Fibroblast of mammary gland (primary cell): Measurements from ENCODE around the gene LDLRAD4.
"Not testable (repeated sequence)": the region's sequence is repeated elsewhere in the genome, so short reads cannot be mapped to it uniquely, and the experiment has no call there.

Experiments used
- DNase-seq: peaks from one replicate; pipeline ENCODE4 v3.0.0-alpha.2; 2010; ENCODE audit warnings: low read depth
- H3K4me3 ChIP-seq: 2 replicates; pipeline ENCODE4 v1.5.1; 2011; ENCODE audit warnings: low read depth, mild to moderate bottlenecking, low read length, moderate library complexity; ENCODE audit not compliant: control insufficient read depth
- TF ChIP-seq, protein P1 (sequence below): conservative IDR thresholded peaks from 2 replicates; pipeline ENCODE4 v1.5.1; 2011; ENCODE audit warnings: low read depth, low read length, inconsistent platforms; ENCODE audit not compliant: control insufficient read depth, insufficient read depth

The LDLRAD4 gene

DNA sequence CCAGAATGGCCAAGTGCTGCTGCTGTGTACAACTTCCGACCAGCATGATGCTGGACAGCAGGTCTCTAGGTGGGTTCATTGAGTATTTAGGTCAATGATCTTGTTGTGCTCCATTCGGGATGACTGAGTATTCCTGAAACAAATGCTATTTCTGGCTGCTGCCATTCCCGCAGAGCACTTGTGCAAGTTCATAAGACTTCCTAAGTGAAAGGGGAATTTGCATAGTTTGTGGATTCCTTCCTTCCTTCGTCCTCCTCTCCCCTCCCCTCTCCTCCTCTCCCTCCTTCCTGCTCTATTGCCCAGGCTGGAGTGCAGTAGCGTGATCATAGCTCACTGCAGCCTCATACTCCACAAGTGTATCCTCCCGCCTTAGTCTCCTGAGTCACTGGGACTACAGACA is 40.4 kb downstream of the LDLRAD4 start:
- TF ChIP-seq, protein P1, sequence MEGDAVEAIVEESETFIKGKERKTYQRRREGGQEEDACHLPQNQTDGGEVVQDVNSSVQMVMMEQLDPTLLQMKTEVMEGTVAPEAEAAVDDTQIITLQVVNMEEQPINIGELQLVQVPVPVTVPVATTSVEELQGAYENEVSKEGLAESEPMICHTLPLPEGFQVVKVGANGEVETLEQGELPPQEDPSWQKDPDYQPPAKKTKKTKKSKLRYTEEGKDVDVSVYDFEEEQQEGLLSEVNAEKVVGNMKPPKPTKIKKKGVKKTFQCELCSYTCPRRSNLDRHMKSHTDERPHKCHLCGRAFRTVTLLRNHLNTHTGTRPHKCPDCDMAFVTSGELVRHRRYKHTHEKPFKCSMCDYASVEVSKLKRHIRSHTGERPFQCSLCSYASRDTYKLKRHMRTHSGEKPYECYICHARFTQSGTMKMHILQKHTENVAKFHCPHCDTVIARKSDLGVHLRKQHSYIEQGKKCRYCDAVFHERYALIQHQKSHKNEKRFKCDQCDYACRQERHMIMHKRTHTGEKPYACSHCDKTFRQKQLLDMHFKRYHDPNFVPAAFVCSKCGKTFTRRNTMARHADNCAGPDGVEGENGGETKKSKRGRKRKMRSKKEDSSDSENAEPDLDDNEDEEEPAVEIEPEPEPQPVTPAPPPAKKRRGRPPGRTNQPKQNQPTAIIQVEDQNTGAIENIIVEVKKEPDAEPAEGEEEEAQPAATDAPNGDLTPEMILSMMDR = no peak
- DNase-seq = no peak
- H3K4me3 ChIP-seq = no peak overlapping the region

DNA sequence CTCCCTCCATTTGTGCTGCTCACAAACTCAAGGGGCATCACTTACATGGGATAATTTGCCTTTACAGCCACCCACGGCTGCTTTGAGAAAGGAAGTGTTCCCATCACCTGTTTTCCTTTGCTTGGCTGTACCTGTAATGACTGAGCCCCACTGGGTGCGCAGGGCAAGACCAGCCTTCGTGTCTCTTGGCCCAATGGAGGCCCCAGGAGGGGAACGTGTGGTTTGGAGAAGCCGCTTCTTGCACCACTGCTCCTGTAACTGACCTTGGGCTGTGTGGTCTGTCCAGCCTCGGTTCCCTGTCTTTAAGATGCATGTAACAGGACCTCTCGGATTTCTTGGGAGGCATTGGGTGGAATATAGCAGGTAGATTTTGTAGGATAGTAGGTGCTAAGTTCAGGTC is 41.1 kb downstream of the LDLRAD4 start:
- DNase-seq = no peak
- TF ChIP-seq, protein P1 = no peak
- H3K4me3 ChIP-seq = no peak overlapping the region

DNA sequence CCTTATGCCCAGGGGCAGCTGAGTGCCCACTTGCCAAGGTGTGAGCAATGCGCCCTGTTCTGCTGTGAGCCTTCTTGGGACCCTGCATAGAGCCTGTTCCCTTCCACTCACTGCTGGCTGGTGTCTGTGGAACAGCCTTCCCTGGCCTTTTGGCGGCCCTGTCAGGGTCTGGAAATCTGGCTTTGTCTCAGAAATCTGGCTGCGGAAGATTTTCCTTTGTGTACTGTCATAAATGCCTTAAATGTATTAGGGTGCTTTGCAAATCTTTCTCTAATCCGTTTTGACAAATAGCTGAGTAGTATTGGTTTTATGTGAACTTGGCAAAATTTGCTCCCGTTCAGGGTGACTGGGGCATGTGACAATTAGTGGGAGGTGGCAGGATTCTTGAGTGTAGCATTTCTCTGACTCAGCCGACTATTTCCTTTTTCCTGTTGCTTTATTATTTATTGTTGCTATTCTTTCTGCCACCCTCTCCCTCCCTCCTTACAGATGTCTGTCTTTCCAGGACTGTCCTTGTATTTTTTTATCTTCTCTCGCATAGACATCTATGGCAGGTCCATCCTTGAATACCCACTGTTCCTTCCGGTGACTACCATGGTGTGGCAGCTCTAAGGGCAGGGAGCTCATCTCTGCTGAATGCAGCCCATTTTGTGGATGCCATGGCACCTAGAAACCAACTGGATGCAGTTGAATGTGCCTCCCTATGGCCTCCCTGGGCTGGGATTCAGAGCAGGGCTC is 41.8 kb downstream of the LDLRAD4 start:
- TF ChIP-seq, protein P1 = no peak
- H3K4me3 ChIP-seq = no peak overlapping the region
- DNase-seq = no peak

DNA sequence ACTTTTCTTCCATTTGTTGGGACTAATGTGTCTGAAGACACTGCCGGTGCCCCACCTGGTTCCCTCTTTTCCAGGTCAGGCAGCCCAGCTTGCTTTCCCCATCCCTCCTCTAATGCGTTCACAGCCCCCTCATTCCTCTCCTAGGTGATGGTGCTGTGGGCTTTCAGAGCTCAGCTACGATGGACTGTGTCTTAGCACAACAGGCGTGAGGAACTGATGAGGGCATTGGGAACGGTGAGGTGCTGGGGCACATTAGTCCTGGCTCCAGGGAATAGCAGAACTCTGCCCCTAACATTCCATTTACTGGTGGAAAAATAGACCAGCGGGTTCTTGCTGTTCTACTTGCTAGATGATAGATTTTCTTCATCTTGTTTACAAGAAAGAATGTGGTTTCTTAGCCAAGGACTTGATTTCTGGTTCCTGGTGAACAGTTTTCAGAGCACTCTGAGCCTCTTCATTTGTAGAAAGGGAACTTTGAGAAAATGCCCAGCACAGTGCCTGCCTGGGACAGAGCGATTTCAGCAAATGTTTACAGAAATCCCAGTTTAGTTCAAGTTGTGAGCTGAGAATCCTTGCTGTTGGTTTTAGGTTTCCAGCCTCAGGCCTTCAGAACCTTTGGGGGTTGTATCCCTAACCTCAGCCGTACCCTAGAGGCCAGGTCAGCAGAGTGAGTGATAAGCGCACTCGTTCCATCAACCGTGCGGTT is 42.5 kb downstream of the LDLRAD4 start:
- TF ChIP-seq, protein P1 = no peak
- H3K4me3 ChIP-seq = no peak overlapping the region
- no peak for DNase-seq

DNA sequence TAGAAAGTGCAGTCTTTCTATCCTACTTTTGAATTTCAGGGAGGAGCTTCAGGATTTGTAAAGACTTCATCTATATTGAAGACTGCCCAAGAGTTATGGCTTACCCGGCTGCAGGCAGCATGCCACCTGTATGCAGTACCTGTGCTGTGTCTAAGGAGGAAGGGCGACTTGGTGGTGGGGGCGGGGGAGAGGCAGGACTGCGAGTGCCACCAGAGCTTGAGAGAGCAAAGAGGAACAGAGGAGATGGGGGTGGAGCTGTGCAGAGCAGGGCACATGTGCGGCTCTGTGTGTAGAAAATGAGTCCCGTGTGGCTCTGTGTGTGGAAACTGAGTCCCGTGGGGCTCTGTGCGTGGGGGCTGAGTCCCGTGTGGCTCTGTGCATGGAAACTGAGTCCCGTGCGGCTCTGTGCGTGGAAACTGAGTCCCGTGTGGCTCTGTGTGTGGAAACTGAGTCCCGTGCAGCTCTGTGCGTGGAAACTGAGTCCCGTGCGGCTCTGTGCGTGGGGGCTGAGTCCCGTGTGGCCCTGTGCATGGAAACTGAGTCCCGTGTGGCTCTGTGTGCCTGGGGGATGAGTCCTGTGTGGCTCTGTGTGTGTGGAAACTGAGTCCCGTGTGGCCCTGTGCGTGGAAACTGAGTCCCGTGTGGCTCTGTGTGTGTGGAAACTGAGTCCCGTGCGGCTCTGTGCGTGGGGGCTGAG is 43.2 kb downstream of the LDLRAD4 start:
- no peak for DNase-seq
- TF ChIP-seq, protein P1 = no peak
- H3K4me3 ChIP-seq = no peak overlapping the region

DNA sequence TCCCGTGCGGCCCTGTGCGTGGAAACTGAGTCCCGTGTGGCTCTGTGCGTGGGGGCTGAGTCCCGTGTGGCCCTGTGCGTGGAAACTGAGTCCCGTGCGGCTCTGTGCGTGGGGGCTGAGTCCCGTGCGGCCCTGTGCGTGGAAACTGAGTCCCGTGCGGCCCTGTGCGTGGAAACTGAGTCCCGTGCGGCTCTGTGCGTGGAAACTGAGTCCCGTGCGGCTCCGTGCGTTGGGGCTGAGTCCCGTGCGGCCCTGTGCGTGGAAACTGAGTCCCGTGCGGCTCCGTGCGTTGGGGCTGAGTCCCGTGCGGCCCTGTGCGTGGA is 43.8 kb downstream of the LDLRAD4 start:
- not testable (repeated sequence) for DNase-seq, H3K4me3 ChIP-seq
